NCI-H2081 treated with DMSO at 0.1 percent for 48 hours (cell line): ENCODE results near the gene CCM2L.
"Not testable (repeated sequence)": the region's sequence is repeated elsewhere in the genome, so short reads cannot be mapped to it uniquely, and the experiment has no call there.

ENCODE experiments used
- DNase-seq: peaks from one replicate; lab custom pipeline; 2025; lab: John Stamatoyannopoulos, UW

CCM2L gene

DNA sequence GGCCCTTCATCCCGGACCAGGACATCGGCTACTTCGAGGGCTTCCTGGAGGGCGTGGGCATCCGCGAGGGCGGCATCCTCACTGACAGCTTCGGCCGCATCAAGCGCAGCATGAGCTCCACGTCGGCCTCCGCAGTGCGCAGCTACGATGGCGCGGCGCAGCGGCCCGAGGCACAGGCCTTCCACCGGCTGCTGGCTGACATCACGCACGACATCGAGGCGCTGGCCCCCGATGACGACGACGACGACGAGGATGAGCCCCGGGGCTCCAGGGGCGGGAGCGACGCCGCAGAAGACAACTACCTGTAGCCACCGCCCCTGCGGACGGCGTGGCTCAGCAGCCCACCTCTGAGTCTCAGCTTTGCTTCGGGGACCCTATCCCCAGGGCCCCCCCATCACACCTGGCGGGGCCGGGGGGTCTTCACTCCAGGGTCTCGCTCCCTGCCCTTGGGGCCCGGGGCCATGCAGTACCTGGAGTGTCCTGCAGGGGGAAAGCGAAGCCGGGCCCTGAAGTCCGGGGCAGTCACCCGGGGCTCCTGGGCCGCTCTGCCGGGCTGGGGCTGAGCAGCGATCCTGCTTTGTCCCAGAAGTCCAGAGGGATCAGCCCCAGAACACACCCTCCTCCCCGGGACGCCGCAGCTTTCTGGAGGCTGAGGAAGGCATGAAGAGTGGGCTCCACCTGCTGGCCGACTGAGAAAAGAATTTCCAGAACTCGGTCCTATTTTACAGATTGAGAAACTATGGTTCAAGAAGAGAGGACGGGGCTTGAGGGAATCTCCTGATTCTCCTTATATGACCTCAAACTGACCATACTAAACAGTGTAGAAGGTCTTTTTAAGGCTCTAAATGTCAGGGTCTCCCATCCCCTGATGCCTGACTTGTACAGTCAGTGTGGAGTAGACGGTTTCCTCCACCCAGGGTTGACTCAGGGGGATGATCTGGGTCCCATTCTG lies 21.0 kb downstream of the CCM2L start:
- DNase-seq = peak; percentile 16

DNA sequence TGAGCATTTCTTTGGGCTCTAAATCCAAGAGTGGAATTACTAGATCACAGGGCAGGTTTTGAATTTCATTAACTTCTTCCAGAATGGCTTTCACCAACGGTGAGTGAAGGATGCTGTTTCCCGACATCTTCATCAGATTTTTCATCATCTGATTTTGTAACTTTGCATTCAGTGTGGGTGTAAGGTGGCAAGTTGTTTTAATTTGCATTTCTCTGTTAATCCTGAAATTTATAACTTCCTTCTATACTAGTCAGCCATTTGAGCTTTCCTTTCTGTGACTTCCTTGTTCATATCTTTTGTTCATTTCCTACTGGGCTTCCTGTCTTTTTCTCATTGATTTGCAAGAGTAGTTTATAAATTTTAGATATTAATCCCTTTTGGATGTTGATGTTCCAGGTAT lies 23.1 kb downstream of the CCM2L start:
- no peak for DNase-seq

DNA sequence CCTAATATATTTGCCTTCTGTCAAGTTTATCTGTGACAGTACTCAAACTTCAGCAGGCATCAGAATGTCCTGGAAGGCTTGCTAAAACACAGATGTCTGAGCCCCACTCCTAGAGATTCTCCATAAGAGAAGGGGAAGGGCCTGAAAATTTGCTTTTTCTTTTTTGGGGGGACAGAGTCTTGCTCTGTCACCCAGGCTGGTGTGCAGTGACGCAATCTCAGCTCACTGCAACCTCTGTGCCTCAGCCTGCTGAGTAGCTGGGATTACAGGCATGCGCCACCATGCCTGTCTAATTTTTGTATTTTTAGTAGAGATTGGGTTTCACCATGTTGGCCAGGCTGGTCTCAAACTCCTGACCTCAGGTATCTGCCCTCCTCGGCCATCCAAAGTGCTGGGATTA lies 23.5 kb downstream of the CCM2L start:
- not testable (repeated sequence) for DNase-seq

DNA sequence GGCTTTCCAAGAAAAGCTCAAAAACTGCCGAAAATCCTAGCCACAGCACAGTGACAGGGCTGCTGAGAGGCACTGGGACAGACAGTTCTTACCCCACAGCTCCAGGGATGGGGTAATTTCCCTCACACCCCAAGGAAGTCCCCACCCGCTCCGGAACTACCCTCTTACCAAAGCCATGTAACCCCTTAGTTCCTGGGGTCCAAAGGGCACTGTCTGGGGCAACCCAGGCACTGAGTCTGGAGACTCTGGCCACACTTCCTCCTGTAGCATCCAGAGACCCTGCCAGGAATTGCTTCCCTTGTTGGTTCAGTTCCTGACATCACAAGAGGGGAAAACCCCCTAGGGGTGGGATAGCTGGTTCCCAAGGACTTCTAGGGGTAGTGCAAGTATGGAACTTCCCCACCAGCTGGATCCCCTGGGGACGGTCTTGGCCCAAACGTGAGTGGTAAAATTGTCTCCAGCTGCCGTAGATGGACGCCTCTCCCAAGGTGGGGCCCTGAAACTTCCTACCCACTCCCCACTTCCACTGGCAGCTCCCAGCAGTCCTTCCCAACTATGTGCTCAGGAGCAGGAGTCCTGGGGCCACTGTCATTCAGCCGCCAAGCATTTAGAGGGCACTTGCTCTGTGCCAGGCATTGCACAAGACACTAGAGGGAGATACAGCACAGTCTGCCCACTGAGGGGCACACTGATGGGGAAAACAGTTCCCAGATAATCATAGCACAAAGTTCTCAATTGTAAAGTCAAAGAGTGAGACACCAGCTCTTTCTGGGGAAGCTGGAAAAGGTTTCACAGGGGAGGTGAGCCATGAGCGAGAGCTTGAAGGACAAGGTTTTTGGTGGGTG lies 24.6 kb downstream of the CCM2L start:
- DNase-seq = no peak

DNA sequence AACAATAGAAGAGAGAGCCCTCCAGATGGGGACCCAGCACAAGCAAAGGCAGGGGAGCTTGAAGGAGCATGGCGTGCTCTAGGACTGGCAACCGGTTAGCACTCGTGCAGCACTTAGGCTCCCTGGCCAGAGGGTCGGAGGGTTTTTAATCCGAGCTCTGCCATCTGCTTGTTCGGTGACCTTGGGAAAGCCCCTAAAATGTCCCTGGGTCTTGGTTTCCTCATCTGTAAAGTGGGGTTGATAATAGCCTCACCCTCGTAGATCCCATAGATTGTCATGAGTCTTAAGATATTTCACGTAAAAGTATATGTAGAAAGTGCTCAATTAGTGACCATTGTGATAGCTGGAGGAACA lies 25.2 kb downstream of the CCM2L start:
- no peak for DNase-seq

DNA sequence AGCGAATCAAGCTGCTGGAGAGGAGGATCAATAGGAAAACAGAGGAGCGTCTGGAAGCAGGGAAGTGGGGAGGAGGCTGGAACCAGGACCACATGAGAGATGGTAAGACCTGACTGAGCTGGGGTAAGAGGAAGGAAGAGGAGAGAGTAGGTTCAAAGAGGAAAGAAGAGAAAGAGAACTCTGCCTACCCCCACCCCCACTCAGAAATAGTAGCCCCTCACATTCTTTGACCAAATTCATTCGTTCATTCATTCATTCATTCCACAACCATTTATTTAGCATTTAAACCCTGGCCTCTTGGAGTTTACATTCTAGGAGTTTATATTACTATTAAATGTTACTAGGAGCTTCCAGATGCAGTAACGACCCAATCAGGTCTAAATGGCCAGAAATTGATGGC lies 26.0 kb downstream of the CCM2L start:
- no peak for DNase-seq

DNA sequence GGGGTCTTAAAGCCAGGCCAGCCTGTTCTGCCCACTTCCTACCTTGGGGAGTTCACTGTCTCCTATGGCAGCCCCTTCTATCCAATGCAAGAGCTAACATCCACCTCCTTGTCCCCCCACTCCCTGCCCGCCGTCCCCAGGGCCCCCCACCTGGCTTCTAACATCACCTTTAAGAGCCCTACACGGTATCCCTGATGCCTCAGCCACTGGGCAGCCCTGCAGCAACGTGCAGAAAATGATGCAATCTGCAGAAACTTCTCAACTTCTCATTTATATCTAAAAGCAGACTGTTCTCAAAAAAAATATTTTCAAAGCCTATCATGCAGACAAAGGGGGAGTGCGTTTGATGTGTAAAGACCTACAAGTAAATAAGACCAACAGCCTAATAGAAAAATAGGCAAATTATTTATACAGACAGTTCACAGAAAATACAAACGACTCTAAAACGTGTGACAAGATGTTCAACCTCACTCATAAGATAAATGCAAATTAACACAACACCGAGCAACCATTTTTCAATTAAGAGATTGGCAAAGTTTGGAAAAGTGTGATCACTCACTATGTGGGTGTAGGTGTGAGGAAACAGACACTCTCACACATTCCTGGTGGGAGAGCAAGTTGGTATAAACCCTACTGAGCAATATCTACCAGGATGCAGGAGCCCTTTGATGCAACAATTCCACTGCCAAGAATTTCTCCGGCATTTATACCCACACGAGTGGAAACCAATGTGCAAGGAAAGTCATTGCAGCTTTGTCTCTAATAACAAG lies 26.7 kb downstream of the CCM2L start:
- no peak for DNase-seq

DNA sequence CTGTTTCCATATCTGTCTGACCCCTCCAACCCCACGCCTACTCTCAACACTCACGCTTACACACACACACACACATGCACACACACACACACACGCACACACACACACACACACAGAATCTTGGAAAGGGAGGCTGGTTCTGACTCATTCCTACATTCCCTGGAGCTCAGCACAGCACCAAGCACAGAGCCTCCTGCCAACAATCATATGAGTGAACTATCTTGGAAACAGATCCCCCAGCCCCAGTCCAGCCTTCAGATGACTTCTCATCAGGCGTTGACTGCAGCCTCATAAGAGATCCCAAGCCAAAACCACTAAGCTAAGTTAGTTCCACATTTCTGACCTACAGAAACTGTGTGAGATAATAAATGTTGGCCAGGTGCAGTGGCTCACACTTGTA lies 27.7 kb downstream of the CCM2L start:
- no peak for DNase-seq

DNA sequence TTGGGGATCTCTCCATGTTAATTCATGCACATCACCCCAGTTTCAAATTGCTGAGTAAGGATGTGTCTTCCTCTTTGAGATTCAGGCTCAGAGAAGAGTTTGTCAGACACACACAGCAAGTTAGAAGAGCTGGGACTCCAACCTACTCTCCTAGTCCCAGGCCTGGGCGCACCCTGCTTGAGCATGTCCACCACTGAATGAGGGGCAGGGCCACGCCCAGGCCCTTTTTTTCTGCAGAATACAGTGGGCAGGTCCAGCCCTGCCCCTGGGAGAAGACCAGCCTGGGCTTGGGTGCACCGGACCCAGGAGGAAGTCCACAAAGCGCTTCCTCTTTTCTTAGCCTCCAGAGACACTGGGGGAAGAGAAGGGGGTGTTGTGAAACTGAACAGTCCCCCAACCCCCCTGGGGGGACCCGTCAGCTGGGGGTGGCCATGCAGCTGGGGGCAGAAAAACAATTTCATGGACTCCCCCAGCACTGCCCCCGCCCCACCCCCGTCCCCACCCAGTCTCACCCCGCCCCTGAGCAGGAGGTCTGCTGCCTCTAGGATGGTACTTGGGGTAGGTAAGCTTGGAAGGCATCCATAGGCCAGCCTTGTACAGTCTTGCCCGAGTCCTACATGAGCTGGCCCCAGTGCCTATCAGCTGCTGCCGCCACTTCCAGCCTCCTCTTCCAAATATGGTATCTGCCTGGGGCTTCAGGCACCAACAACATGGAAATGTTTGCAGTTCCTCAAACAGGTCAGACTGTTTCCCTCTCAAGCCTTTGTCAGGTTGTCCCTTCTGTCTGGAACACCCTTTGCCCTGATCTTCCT lies 30.1 kb downstream of the CCM2L start:
- DNase-seq = no peak

DNA sequence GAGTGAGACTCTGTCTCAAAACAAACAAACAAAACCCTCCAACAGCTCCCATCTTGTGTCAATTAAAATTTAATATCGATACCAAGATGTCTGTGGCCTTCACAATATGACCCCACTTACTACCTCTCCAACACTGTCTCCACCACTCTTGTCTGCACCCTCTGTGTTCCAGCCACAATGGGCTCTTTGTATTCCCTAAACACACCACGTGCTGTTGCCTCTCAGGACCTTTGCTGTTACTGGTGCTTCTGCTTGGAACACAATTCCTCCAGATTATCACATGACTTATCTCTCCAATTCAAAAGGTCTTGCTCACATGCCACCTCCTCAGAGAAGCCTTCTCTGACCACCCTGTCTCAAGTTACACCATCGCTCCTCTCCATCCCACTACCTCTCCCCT lies 35.8 kb downstream of the CCM2L start:
- no peak for DNase-seq

DNA sequence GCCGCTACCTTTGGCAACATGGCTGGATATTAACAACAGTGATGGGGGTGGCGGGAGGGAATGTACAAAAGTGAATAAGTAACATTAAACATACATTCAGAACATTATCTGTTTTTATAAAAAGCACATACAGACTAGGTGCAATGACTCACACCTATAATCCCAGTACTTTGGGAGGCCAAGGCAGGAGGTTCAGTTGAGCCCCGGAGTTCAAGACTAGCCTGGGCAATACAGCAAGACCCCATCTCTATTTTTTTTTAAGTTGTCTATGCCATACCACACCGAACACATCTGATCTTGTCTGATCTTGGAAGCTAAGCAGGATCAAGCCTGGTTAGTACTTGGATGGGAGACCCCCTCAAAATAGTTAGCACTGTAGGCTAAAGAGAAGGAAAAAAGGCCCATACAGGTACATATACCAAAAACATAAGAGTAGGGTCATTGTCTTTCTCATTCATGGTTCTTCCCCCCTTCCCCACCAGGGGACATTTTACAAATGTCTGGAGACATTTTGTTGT lies 40.1 kb downstream of the CCM2L start:
- no peak for DNase-seq

DNA sequence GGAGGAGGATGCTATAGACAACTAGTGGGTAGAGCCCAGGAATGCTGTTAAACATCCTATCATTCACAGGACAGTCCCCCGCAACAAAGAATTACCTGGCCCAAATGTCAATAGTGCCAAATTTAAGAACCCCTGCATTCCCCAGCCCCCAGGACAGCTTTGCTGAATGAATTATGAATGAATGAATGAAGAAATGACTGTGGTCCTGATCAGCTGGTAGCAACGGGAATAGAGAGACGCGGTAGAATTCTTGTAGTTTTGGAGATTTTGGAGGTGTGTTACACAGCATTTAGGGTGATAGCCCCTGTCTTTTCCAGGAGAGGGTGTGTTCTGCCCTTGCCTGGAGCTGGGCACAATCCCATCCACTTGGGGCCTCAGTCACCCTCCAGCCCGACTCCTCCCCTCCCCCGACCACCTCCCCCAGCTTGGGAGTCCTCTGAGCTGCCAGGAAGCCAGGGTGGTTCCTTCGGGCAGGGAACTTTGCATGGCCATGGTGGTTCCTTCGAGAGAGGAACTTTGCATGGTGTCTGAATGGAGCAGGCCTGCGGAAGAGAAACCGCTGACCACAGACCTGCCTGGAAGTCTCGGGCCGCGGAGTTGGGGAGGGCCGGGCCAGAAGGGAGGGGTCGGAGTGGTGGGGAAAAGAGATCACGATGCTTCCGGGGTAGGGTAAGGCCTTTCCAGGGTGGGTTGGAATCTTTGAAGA lies 40.8 kb downstream of the CCM2L start:
- no peak for DNase-seq

DNA sequence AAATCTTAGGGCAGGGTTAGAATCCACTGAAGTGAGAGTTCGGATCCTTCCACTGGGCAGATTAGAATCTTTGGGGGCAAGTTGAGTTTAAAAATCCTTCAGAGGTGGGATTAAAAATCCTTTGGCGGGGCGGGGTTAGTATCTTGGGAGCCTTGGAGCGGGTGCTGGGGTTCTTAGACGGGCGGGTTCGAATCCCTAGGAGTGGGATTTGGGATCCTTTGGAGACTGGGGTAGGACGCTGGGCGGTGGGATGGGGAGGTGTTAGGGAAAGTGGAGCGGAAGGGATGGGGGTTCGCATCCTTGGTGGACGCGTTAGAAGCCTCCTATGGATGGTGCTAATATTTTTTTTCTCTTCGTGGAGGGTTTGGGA lies 41.5 kb downstream of the CCM2L start:
- DNase-seq = no peak

DNA sequence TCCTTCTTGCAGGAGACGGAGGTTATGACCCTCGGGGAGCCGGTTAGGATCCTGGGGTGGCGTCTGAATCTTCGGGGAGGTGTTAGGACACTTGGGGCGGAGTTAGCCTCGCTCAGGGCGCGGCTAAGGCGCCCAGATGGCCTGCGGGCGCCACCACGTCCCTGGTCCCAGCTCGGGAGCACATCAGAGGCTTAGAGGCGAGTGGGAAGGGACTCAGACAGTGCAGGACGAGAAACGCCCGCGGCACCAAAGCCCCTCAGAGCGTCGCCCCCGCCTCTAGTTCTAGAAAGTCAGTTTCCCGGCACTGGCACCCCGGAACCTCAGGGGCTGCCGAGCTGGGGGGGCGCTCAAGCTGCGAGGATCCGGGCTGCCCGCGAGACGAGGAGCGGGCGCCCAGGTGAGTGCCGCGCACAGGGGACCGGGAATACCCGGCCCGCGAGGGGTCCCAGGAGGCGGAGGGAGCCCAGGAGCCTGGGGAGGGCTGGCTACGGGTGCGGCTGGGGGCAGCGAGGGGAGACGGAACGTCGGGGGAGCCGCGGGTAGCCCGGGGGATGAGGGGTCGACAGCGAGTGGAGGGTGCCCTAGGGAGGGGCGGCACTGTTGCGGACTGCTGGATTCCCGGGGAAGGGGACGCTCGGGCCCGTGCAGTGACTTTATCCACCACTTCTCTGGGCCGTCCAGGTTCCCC lies 42.0 kb downstream of the CCM2L start, which contains the start of gene HCK:
TSS of gene HCK (plus strand) at position 153 of the 688 bp plus-strand sequence.
- DNase-seq = no peak

DNA sequence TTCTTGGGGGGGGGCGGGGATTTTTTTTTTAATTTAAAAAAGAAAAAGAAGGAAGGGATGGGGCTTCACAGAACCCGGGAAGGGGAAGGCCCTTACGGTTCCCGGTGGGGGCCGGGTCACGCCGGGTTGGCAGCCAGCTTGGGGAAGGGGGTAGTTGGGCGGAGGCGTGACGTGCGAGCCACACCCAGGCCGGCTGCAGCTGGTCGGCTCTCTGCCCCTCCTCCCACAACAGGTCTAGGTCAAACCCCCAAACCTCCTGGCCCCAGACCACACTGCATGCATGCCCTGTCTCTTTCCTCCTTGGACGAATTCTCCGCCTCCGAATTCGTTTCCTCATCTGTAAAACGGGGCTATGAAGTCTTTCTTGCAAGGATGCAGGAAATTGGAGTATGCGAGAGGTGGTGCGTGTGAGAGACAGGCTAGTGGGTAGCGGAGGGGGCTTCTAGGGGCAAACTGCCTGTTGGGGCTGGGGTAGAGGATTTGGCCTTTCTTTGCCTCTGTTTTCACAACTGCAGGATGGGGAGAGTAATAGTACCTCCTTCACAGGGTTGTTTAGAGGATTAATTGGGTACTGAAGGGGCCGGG lies 42.6 kb downstream of the CCM2L start:
- no peak for DNase-seq

DNA sequence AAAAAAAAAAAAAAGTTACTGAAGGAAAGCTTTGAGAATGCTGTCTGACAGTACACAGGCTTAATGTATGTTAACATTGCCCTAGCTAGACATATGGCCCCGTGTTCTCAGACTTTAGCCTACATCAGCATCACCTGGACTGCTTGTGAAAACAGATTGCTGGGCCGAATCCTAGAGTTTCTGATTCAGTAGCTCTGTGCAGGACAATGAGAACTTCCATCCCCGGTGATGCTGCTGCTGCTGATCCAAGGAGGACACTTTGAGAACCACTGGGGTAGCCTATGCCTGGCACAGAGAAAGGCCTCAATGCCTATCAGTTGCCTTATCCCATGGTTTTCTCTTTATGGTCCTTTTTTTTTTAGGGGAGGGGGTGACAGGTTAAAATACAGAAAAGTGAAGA lies 43.4 kb downstream of the CCM2L start:
- no peak for DNase-seq

DNA sequence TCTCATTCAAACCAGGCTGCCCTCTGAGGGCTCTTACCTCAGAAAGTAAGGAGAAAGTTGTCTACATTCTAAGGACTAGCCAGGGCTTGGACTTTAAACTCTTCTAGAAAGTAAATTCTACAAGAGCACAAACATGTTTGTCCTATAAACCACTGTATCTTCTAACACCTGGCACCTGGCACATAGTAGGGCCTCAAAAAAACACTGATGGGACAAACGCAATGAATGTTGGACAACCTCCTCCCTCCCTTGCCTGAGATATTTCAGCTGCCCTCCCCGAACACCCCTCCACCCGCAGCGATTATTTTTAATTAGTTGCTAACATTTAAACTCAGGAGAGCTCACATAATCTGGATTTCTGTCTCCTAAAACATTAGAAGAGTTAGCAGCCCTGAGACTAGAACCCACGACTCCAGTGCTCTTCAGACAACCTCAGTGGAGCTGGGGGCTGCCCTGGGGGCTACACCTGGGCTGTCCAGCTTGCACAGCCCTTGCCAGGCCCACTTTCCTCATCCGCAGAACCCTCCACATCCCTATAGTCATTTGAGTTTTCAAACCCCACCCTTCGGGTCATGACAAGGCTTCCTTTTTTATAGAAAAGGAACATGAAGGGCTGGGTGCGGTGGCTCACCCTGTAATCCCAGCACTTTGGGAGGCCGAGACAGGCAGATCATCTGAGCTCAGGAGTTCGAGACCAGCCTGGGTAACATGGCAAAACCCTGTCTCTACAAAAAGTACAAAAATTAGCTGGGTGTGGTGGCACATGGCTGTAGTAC lies 46.7 kb downstream of the CCM2L start:
- DNase-seq = no peak

DNA sequence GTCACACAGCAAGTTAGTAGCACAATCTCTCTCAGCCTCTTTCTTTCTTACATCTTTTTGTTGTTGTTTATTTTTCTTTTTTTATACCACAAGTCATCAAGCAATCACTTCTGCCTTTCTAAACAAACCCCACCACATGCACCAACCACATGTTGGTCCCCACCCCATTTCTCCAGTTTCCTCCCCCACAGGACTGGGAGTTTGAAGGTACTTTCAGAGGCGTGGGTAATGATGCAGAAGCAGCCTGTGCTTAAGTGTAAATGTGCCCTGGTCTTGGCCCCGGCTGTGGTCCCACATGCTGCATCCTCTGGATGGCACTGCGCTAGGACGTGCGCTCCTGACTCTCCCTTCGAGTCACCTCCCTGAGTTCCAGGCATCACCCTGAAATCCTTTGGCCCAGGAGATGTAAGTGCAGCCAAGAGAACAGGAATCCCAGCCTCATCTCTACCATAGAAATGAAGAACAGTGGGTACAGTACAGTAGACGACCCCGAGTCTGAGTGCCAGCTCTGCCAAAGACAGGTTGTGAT lies 47.5 kb downstream of the CCM2L start:
- DNase-seq = no peak

DNA sequence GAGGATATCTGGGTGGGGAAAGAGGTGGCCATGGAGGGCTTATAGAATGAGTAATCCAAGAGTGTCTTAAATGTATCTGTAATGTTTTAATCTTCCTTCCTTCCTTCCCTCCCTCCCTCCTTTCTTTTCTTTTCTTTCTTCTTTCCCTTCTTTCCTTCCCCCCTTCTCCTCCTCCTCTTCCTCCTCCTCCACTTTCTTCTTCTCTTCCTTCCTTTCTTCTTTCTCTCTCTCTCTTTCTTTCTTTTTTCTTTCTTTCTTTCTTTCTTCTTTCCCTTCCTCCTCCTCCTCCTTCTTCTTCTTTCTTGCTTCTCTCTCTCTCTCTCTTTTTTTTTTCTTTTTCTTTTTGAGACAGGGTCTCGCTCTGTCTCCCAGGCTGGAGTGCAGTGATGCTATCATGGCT lies 49.0 kb downstream of the CCM2L start:
- no peak for DNase-seq
